Transverse colon (tissue), 4 donors: ENCODE data around the gene ADAM23. TPM values are rescaled to one million over a fixed set of nuclear protein-coding genes. Genes with fewer than 3 reads are reported as not detected.

Experiments
- DNase-seq: peaks from one replicate; pipeline ENCODE4 v3.0.0-alpha.2; 2019
- H3K27ac ChIP-seq, 4 donors: fragments of 200-600 bp; sonication (generic); 2 replicates each; pipeline ENCODE4 v1.5.1; 2016 to 2018; ENCODE audit warnings: inconsistent platforms in 4 of 4
- H3K27me3 ChIP-seq: fragments of 200-600 bp; sonication (generic); 2 replicates; pipeline ENCODE4 v1.5.1; 2017; ENCODE audit warnings: inconsistent platforms
- H3K36me3 ChIP-seq, 4 donors: fragments of 200-600 bp; sonication (generic); 2 replicates each; pipeline ENCODE4 v1.5.1; 2017 to 2019; ENCODE audit warnings: inconsistent platforms in 4 of 4
- H3K4me1 ChIP-seq, 4 donors: fragments of 200-600 bp; sonication (generic); 2 replicates each; pipeline ENCODE4 v1.5.1; 2017 to 2020; ENCODE audit warnings: inconsistent platforms in 4 of 4
- H3K4me3 ChIP-seq, 4 donors: fragments of 200-600 bp; sonication (generic); 1 replicate in 1 of 4; 2 replicates in 3 of 4; pipeline versions ENCODE4 v1.5.1 to v1.6.1; 2017 to 2019; ENCODE audit warnings: inconsistent platforms in 4 of 4
- H3K9me3 ChIP-seq, 2 donors: fragments of 200-600 bp; sonication (generic); 2 replicates each; pipeline ENCODE4 v1.5.1; 2017 to 2019; ENCODE audit warnings: inconsistent platforms in 2 of 2
- EP300 ChIP-seq: sonication (generic); formaldehyde crosslinking; IDR thresholded peaks from one replicate; pipeline ENCODE4 v1.6.1; 2017; ENCODE audit warnings: antibody characterized with exemption, low read depth
- POLR2A ChIP-seq: fragments of 450-650 bp; IDR thresholded peaks from one replicate; pipeline ENCODE4 v1.6.1; 2016; ENCODE audit warnings: antibody characterized with exemption, mild to moderate bottlenecking, moderate library complexity
- POLR2AphosphoS5 ChIP-seq, 3 donors: sonication (generic); formaldehyde crosslinking; IDR thresholded peaks; one replicate each; pipeline ENCODE4 v1.6.1; 2016; ENCODE audit warnings: antibody characterized with exemption in 3 of 3
- WGBS, 2 donors: methylation state at CpG; one replicate each; pipeline ENCODE4 v1.1.5; 2018; ENCODE audit warnings: low coverage in 1 of 2; 5-methylcytosine and 5-hydroxymethylcytosine counted together
- in situ Hi-C, 4 donors: fragments of 200-750 bp; cut with MboI; loops; one replicate each; pipeline versions ENCODE4 v1.15.0 to v1.15.1; 2017; ENCODE audit warnings: low sequenced_read_pairs in 3 of 4, low pct_ligation_motif_present in 1 of 4, low pct_unique_long_range_greater_than_20kb in 1 of 4
- intact Hi-C: fragments of 100-400 bp; cut with DNase I; formaldehyde crosslinking; loops from one replicate; pipeline ENCODE4 v1.15.1; 2023; ENCODE audit warnings: low total_unique reads
- total RNA-seq, 4 donors: library from RNA; depleted of rRNA; stranded (reverse); fragments of >200 nt; gene quantifications; one replicate each; pipeline ENCODE4 v1.1.0, GENCODE V29; 2016
- TF ChIP-seq, protein P1 (sequence below), 5 experiments: fragments of 200-600 bp in 3 of 5; fragments of 450-650 bp in 2 of 5; sonication (generic) in 3 of 5; IDR thresholded peaks; 1 replicate in 2 of 5; 2 replicates in 3 of 5; pipeline ENCODE4 v1.5.1; 2016 to 2017; ENCODE audit warnings: antibody characterized with exemption in 5 of 5, inconsistent platforms in 3 of 5, mild to moderate bottlenecking in 2 of 5, moderate library complexity in 1 of 5

Gene ADAM23
- total RNA-seq, 4 donors from 2014 or later = 1.2 to 4.5 (median 2.2) TPM; not detected in 1

DNA sequence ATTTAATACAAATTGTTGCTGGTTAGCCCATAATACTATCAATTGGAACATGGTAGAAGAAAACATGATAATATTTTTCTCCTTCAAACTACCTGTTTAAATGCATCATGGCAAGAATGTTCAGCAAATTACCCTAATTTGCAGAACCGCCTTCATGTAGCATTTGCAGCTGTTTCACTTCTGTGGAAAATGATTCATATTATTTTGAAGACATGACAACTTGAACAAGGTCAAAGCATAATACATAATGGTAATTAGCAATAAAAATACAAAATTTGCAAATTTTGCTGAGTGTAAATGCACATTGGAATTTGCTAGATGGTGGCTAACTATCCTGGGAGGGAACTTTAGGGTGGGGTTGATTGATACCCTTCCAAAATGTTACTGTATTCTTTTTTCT lies 30.8 kb downstream of the ADAM23 start:
- DNase-seq = no peak
- Histone ChIP-seq H3K27ac (no peak overlapping the region), H3K9me3 (no peaks in the 10 kb centered on the region), H3K36me3 (no peaks in the 10 kb centered on the region), H3K4me1 (no peaks in the 10 kb centered on the region), H3K27me3 (no peaks in the 10 kb centered on the region), H3K4me3 (no peak overlapping the region)
- WGBS, 2 donors = 89 to 100% methylated on average over 1 of the region's 1 CpG
- in situ Hi-C loops = no loop called here
- TF ChIP-seq POLR2A = no peak
- TF ChIP-seq EP300 = no peak
- TF ChIP-seq, protein P1, sequence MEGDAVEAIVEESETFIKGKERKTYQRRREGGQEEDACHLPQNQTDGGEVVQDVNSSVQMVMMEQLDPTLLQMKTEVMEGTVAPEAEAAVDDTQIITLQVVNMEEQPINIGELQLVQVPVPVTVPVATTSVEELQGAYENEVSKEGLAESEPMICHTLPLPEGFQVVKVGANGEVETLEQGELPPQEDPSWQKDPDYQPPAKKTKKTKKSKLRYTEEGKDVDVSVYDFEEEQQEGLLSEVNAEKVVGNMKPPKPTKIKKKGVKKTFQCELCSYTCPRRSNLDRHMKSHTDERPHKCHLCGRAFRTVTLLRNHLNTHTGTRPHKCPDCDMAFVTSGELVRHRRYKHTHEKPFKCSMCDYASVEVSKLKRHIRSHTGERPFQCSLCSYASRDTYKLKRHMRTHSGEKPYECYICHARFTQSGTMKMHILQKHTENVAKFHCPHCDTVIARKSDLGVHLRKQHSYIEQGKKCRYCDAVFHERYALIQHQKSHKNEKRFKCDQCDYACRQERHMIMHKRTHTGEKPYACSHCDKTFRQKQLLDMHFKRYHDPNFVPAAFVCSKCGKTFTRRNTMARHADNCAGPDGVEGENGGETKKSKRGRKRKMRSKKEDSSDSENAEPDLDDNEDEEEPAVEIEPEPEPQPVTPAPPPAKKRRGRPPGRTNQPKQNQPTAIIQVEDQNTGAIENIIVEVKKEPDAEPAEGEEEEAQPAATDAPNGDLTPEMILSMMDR (IDR thresholded peaks at IDR 0.05) = no peak
- TF ChIP-seq POLR2AphosphoS5 (IDR thresholded peaks at IDR 0.05) = no peak
- intact Hi-C loops = no loop called here

DNA sequence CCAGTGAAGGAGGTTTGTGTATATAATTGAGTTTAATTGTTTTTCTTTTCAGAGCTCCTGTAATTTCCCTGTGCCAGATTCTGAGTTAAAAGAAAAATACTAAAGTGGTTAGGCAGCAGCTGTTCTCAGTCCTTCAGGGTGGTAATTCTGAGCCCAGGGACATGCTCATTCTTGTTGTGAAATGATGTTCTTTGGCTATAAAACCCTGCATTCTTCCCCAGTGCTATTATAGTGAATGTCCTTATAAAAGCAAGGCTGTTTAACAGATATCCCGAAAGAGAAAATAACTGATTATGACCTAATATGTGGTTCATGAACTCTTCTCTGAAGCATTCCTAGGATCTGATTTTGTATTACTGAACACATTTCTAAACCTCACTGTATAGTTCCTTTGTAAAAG lies 34.0 kb downstream of the ADAM23 start:
- Histone ChIP-seq H3K4me3 (no peak overlapping the region), H3K36me3 (no peaks in the 10 kb centered on the region), H3K27me3 (no peaks in the 10 kb centered on the region), H3K27ac (no peak overlapping the region), H3K4me1 (no peaks in the 10 kb centered on the region), H3K9me3 (no peaks in the 10 kb centered on the region)
- WGBS, 2 donors = 43 to 67% methylated on average over 1 of the region's 1 CpG
- no peak for DNase-seq
- intact Hi-C loops (no loop called here), in situ Hi-C loops (no loop called here)
- TF ChIP-seq POLR2A (no peak), POLR2AphosphoS5 (IDR thresholded peaks at IDR 0.05) (no peak), EP300 (no peak)
- TF ChIP-seq, protein P1 (IDR thresholded peaks at IDR 0.05) = no peak

DNA sequence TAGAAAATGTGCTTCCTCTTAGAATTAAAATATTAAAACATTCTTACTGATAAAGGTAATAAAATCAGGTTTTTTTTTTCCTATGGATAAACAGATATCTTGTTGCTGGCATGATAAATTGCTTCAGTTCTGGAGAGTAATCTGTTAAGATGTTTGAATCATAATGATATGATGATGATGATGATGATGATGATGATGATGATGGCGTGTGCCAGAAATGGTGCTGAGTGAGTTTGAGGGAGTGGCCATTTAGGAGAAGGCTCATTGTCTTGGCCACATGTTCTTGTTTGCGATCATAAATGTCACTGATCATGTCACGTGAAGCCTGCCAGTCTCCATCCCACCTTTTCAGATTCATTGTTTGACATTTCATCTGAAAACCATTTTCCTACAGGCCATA lies 35.0 kb downstream of the ADAM23 start:
- WGBS, 2 donors = 60 to 75% methylated on average over 3 of the region's 3 CpGs
- no peak overlapping the region for H3K4me3 ChIP-seq
- intact Hi-C loops = no loop called here

DNA sequence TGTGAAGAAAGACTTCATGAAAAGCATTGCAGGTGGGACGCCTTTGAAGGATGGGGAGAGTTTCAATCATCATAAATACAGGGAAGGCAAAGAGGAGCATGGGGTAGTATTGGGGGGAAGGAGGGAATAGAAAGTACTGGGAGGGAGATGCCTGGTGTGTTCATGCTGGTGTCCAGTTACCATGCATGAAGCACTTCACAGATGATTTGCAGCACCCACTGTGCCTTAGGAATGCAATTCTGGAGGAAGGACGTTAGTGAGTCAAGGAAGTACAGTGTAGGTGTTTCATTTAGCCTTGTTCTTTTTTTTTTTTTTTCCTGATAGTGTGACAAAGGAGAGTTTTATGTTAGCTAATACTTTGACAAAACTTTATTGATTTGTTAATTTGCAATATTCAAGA lies 36.8 kb downstream of the ADAM23 start:
- Histone ChIP-seq H3K9me3 (no peaks in the 10 kb centered on the region), H3K4me1 (no peaks in the 10 kb centered on the region), H3K27ac (no peak overlapping the region), H3K27me3 (no peaks in the 10 kb centered on the region), H3K36me3 (no peaks in the 10 kb centered on the region), H3K4me3 (no peak overlapping the region)
- in situ Hi-C loops (no loop called here), intact Hi-C loops (no loop called here)
- DNase-seq = no peak
- 50 to 54% methylated on average over 2 of the region's 2 CpGs for WGBS, 2 donors
- TF ChIP-seq EP300 (no peak), POLR2AphosphoS5 (IDR thresholded peaks at IDR 0.05) (no peak), POLR2A (no peak)
- TF ChIP-seq, protein P1 (IDR thresholded peaks at IDR 0.05) = no peak

More for the DNA sequence above, 35.0 kb downstream of the ADAM23 start:
- in situ Hi-C loops = no loop called here
- TF ChIP-seq POLR2A (no peak), EP300 (no peak), POLR2AphosphoS5 (IDR thresholded peaks at IDR 0.05) (no peak)
- TF ChIP-seq, protein P1 (IDR thresholded peaks at IDR 0.05) = no peak
- Histone ChIP-seq H3K27ac (no peak overlapping the region), H3K9me3 (no peaks in the 10 kb centered on the region), H3K36me3 (no peaks in the 10 kb centered on the region), H3K27me3 (no peaks in the 10 kb centered on the region), H3K4me1 (no peaks in the 10 kb centered on the region)
- DNase-seq = no peak
